ENCODE measurements around the gene ANTXR2.

ANTXR2 gene

DNA sequence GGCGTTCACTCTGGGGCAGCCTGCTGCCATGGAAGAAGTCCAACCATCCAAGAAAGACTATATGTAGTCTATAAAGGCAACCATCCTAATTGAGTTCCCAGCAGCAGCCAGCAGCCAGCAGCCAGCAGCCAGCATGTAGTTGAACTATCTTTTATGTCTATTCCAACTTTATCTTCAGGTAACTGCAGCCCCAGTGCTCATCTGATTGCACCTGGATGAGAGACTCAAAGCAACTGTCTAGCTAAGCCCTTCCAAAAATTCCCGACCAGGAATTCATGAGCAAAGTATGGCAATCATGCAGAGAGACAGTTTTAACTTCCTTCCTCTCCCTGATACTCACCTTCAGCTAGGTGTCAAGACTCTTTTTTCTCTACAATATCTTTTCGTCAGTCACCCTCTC, 216.8 kb downstream of the ANTXR2 start:
- no peak for DNase-seq

DNA sequence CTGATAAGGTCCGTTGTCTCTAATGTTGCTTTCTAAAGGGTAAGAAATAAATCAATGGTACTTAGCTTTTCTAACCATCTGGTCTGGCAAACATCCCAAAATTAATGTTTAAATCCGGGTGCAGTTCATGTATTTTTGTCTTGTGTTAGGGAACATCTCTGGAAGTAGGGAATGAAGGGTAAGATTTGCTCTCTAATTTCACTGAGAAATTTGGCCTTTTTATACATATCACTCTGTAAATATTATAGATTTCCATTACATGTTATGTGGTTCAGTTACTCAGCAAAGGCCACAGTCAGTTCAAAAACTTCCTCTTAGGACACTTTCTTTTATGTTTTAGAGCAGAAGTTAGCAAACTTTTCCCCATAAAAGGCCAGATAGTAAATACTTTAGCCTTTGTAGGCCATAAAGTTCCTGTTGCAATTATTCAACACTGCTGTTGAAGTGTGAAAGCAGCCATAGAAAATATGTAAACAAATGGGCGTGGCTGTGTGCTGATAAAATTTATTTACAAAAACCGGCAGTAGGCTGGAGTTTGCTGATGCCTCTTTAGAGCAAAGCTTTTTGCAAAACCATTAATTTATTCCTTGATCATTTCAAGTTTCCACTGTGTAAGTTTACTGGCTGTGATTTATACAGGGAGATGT, 218.1 kb downstream of the ANTXR2 start:
- DNase-seq: no peak

GRCh38 chr4:79852305-79852730, 220.7 kb downstream of the ANTXR2 start:
- no peak for DNase-seq

DNA sequence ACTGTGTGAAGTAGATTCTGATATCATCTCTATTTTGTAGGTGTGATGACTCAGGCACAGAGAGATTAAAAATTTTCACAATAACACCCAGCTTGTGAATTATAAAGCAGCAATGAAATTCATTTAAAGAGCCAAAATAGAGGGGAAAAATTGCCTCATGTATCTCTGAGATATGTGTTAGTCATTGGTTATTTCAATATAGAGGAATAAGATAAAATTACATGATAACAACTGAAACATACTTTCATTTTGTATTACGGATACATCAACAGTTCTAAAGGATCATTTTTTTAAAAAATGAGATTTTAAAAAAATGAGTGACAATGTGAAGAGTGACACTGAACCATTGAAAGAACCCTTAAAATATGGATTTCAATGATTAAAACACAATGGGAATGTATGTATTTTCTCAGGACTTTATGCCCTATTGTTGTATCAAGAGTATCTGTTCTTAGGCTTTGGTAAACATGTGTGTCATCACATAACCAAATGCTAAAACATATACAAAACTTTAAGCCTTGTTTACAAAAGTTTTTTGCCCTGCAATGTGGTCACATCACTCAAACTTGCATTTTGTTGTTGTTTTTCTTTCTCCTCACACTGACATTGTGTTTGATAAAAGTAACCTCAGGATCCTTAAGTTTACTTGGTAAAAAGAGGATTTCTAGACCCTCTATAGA, 221.3 kb downstream of the ANTXR2 start:
- DNase-seq: no peak
